22Rv1 (cell line): ENCODE results near the gene PHYH.

Experiments
- ZFX ChIP-seq: fragments of 450-650 bp; IDR thresholded peaks from 2 replicates; pipeline ENCODE4 v1.6.1; 2017; ENCODE audit warnings: antibody characterized with exemption, borderline replicate concordance
- TF ChIP-seq, protein P1 (sequence below): fragments of 450-650 bp; IDR thresholded peaks from 2 replicates; pipeline ENCODE4 v1.5.1; 2017; ENCODE audit warnings: mild to moderate bottlenecking

DNA sequence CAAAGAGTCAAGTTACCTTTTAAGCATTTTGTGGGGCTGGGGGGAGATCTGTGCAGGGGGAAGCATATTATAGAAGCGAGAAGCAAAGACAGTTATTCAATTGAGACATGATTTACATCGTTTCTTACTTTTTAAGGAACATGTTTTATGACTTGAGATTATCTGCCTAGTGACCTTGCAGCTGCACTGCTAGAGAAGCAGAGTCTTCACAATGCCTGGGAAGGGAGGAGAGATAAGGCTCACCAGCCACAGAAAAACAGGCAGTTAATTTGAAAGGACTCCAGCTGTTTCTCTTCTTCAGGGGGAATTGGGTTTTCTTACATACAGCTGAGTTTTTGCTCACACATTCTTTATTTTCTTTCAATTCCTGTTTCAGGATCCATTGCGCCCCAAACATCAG, 31.0 kb downstream of the PHYH start:
- TF ChIP-seq, protein P1, sequence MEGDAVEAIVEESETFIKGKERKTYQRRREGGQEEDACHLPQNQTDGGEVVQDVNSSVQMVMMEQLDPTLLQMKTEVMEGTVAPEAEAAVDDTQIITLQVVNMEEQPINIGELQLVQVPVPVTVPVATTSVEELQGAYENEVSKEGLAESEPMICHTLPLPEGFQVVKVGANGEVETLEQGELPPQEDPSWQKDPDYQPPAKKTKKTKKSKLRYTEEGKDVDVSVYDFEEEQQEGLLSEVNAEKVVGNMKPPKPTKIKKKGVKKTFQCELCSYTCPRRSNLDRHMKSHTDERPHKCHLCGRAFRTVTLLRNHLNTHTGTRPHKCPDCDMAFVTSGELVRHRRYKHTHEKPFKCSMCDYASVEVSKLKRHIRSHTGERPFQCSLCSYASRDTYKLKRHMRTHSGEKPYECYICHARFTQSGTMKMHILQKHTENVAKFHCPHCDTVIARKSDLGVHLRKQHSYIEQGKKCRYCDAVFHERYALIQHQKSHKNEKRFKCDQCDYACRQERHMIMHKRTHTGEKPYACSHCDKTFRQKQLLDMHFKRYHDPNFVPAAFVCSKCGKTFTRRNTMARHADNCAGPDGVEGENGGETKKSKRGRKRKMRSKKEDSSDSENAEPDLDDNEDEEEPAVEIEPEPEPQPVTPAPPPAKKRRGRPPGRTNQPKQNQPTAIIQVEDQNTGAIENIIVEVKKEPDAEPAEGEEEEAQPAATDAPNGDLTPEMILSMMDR = no peak
- no peak for TF ChIP-seq ZFX
